HEK293 (cell line): ENCODE results near the gene MT1F.

Source experiments
- HOXA7 ChIP-seq: sonication (generic); formaldehyde crosslinking; IDR thresholded peaks from 2 replicates; pipeline ENCODE4 v1.8.1; 2022; ENCODE audit warnings: missing genetic modification reagents, borderline replicate concordance
- IKZF3 ChIP-seq: fragments of 450-650 bp; IDR thresholded peaks from 2 replicates; pipeline ENCODE4 v1.5.0; 2018; ENCODE audit warnings: missing biosample characterization, mild to moderate bottlenecking, missing genetic modification characterization, moderate library complexity
- SP2 ChIP-seq: fragments of 450-650 bp; formaldehyde crosslinking; IDR thresholded peaks from 2 replicates; pipeline ENCODE4 v1.5.1; 2016; ENCODE audit warnings: missing biosample characterization, missing genetic modification characterization
- ZBTB1 ChIP-seq: fragments of 450-650 bp; formaldehyde crosslinking; IDR thresholded peaks from 2 replicates; pipeline ENCODE4 v1.5.1; 2016; ENCODE audit warnings: missing biosample characterization, missing genetic modification characterization
- ZNF175 ChIP-seq: fragments of 450-650 bp; formaldehyde crosslinking; IDR thresholded peaks from 2 replicates; pipeline ENCODE4 v1.5.1; 2016; ENCODE audit warnings: missing biosample characterization, missing genetic modification characterization
- ZNF529 ChIP-seq: fragments of 450-650 bp; formaldehyde crosslinking; IDR thresholded peaks from 2 replicates; pipeline ENCODE4 v1.5.1; 2017; ENCODE audit warnings: missing genetic modification characterization, missing biosample characterization; ENCODE audit not compliant: insufficient replicate concordance
- ZNF560 ChIP-seq: fragments of 450-650 bp; formaldehyde crosslinking; IDR thresholded peaks from 2 replicates; pipeline ENCODE4 v1.5.1; 2017; ENCODE audit warnings: missing biosample characterization, missing genetic modification characterization, borderline replicate concordance
- ZNF626 ChIP-seq: fragments of 450-650 bp; sonication (Bioruptor Pico); formaldehyde crosslinking; IDR thresholded peaks from 2 replicates; pipeline ENCODE4 v1.5.1; 2018; ENCODE audit warnings: missing biosample characterization, missing genetic modification characterization, inconsistent platforms
- ZNF747 ChIP-seq: fragments of 450-650 bp; formaldehyde crosslinking; IDR thresholded peaks from 2 replicates; pipeline ENCODE4 v1.5.1; 2016; ENCODE audit warnings: missing biosample characterization, missing genetic modification characterization
- TF ChIP-seq, protein P1 (sequence below): fragments of 450-650 bp; formaldehyde crosslinking; IDR thresholded peaks from 2 replicates; pipeline ENCODE4 v1.5.1; 2017; ENCODE audit warnings: missing biosample characterization, missing genetic modification characterization
- TF ChIP-seq, protein P2 (sequence below): fragments of 450-650 bp; formaldehyde crosslinking; IDR thresholded peaks from 2 replicates; pipeline ENCODE4 v1.5.1; 2016; ENCODE audit warnings: missing biosample characterization, missing genetic modification characterization
- TF ChIP-seq, protein P3 (sequence below): fragments of 450-650 bp; formaldehyde crosslinking; IDR thresholded peaks from 2 replicates; pipeline ENCODE4 v1.5.1; 2016; ENCODE audit warnings: missing biosample characterization, missing genetic modification characterization

DNA sequence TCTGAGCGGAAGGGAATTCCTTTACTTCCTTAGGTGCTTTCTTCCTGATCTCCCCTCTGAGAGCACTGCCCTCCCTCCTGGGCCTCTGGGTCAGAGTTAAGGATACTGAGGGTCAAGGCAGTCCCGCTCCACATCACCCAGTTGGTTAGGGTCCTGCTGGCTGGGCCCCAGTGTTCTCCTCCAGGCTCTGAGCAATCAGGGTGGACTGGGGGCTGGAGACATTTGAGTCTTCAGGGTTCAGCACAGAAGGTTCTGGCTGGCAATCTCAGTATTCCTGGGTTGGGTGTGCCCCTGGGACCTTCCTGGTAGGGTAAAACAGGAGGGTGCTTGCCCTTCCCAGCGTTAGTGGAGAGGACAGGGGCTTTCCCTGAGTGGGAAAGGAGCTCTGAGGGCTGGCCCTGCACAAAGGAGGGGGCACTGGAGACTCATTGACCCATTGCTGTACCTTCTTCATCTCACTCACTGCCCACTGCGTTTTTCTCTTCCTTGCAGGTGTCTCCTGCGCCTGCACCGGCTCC, 24.9 kb upstream of the MT1F start:
- TF ChIP-seq, protein P1, sequence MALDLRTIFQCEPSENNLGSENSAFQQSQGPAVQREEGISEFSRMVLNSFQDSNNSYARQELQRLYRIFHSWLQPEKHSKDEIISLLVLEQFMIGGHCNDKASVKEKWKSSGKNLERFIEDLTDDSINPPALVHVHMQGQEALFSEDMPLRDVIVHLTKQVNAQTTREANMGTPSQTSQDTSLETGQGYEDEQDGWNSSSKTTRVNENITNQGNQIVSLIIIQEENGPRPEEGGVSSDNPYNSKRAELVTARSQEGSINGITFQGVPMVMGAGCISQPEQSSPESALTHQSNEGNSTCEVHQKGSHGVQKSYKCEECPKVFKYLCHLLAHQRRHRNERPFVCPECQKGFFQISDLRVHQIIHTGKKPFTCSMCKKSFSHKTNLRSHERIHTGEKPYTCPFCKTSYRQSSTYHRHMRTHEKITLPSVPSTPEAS = no peak
- TF ChIP-seq SP2 (no peak), IKZF3 (tag by site-specific recombination) (no peak), ZNF560 (no peak), HOXA7 (CRISPR knock-in tag) (no peak), ZNF175 (no peak), ZNF626 (tag by site-specific recombination) (no peak), ZNF747 (no peak), ZNF529 (tag by site-specific recombination) (no peak), ZBTB1 (tag by site-specific recombination) (no peak)
- TF ChIP-seq, protein P2, sequence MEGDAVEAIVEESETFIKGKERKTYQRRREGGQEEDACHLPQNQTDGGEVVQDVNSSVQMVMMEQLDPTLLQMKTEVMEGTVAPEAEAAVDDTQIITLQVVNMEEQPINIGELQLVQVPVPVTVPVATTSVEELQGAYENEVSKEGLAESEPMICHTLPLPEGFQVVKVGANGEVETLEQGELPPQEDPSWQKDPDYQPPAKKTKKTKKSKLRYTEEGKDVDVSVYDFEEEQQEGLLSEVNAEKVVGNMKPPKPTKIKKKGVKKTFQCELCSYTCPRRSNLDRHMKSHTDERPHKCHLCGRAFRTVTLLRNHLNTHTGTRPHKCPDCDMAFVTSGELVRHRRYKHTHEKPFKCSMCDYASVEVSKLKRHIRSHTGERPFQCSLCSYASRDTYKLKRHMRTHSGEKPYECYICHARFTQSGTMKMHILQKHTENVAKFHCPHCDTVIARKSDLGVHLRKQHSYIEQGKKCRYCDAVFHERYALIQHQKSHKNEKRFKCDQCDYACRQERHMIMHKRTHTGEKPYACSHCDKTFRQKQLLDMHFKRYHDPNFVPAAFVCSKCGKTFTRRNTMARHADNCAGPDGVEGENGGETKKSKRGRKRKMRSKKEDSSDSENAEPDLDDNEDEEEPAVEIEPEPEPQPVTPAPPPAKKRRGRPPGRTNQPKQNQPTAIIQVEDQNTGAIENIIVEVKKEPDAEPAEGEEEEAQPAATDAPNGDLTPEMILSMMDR (tag by site-specific recombination) = no peak
- TF ChIP-seq, protein P3, sequence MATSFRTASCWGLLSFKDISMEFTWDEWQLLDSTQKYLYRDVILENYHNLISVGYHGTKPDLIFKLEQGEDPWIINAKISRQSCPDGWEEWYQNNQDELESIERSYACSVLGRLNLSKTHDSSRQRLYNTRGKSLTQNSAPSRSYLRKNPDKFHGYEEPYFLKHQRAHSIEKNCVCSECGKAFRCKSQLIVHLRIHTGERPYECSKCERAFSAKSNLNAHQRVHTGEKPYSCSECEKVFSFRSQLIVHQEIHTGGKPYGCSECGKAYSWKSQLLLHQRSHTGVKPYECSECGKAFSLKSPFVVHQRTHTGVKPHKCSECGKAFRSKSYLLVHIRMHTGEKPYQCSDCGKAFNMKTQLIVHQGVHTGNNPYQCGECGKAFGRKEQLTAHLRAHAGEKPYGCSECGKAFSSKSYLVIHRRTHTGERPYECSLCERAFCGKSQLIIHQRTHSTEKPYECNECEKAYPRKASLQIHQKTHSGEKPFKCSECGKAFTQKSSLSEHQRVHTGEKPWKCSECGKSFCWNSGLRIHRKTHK (tag by site-specific recombination) = no peak
